H54 (cell line): Measurements from ENCODE around the gene NES.

ENCODE experiments used
- DNase-seq: peaks from one replicate; pipeline ENCODE4 v3.0.0; 2011; ENCODE audit warnings: low spot score, mixed read lengths; ENCODE audit not compliant: insufficient read length
- FAIRE-seq: peaks from 3 replicates; lab custom pipeline; 2011; peaks lifted over from hg19 to GRCh38; lab: Jason Lieb, UNC
- POLR2A ChIP-seq: IDR thresholded peaks from 2 replicates; pipeline ENCODE4 v1.6.1; 2011; ENCODE audit warnings: low read depth, mild to moderate bottlenecking, low read length

Gene NES

GRCh38 chr1:156693848-156694689, 16.9 kb upstream of the NES start:
- TF ChIP-seq POLR2A, result no peak
- FAIRE-seq, result no peak
- no peak for DNase-seq

- DNase-seq (no peak), FAIRE-seq (no peak)
- TF ChIP-seq POLR2A, result no peak
These were observed 16.0 kb upstream of the NES start for GRCh38 chr1:156692925-156693847.

- no peak for TF ChIP-seq POLR2A
- FAIRE-seq, result no peak
- no peak for DNase-seq
These were observed 15.3 kb upstream of the NES start for GRCh38 chr1:156692441-156692924.

GRCh38 chr1:156691665-156692440, 14.6 kb upstream of the NES start:
- FAIRE-seq (no peak), DNase-seq (no peak)
- no peak for TF ChIP-seq POLR2A

GRCh38 chr1:156691191-156691590, 14.0 kb upstream of the NES start:
- no peak for TF ChIP-seq POLR2A
- DNase-seq (no peak), FAIRE-seq (no peak)

- FAIRE-seq, result no peak
- no peak for DNase-seq
- no peak for TF ChIP-seq POLR2A
These were observed 13.4 kb upstream of the NES start for GRCh38 chr1:156690675-156691036.

GRCh38 chr1:156689953-156690674, 12.9 kb upstream of the NES start:
- FAIRE-seq, result no peak
- no peak for TF ChIP-seq POLR2A
- DNase-seq, result no peak

- TF ChIP-seq POLR2A, result no peak
- no peak for FAIRE-seq
- DNase-seq, result peak; percentile 75
These were observed 12.1 kb upstream of the NES start for GRCh38 chr1:156689035-156689952.

GRCh38 chr1:156684227-156684782, 7.1 kb upstream of the NES start:
- DNase-seq (peak; percentile 96), FAIRE-seq (peak; percentile 53)
- TF ChIP-seq POLR2A, result no peak

- no peak for DNase-seq
- TF ChIP-seq POLR2A, result no peak
- FAIRE-seq, result no peak
These were observed 5.1 kb upstream of the NES start for GRCh38 chr1:156682166-156682890.
